Astrocyte of the cerebellum (primary cell): ENCODE data around the gene TIMM44.

Experiments
- DNase-seq: peaks from one replicate; pipeline ENCODE4 v3.0.0-alpha.2; 2011; ENCODE audit warnings: low read depth
- H3K4me3 ChIP-seq: 2 replicates; pipeline ENCODE4 v1.5.1; 2011; ENCODE audit warnings: mild to moderate bottlenecking, low read depth, low read length, moderate library complexity
- in situ Hi-C: cut with HindIII; loops from 2 replicates; pipeline ENCODE4 v1.10.0; 2017; ENCODE audit warnings: low sequenced_read_pairs
- TF ChIP-seq, protein P1 (sequence below): IDR thresholded peaks from 2 replicates; pipeline ENCODE4 v1.5.1; 2012; ENCODE audit warnings: low read length, low read depth, moderate library complexity, mild to moderate bottlenecking; ENCODE audit errors: missing control alignments

The TIMM44 gene

GRCh38 chr19:7928741-7929701 is 14.4 kb downstream of the TIMM44 start:
- no peak overlapping the region for H3K4me3 ChIP-seq
- in situ Hi-C loops = no loop called here
- TF ChIP-seq, protein P1, sequence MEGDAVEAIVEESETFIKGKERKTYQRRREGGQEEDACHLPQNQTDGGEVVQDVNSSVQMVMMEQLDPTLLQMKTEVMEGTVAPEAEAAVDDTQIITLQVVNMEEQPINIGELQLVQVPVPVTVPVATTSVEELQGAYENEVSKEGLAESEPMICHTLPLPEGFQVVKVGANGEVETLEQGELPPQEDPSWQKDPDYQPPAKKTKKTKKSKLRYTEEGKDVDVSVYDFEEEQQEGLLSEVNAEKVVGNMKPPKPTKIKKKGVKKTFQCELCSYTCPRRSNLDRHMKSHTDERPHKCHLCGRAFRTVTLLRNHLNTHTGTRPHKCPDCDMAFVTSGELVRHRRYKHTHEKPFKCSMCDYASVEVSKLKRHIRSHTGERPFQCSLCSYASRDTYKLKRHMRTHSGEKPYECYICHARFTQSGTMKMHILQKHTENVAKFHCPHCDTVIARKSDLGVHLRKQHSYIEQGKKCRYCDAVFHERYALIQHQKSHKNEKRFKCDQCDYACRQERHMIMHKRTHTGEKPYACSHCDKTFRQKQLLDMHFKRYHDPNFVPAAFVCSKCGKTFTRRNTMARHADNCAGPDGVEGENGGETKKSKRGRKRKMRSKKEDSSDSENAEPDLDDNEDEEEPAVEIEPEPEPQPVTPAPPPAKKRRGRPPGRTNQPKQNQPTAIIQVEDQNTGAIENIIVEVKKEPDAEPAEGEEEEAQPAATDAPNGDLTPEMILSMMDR = peak; percentile 54
- peak; percentile 76 for DNase-seq

- no peak for DNase-seq
- TF ChIP-seq, protein P1 = no peak
- no peak overlapping the region for H3K4me3 ChIP-seq
- in situ Hi-C loops = no loop called here
Observed at GRCh38 chr19:7928334-7928706, 15.1 kb downstream of the TIMM44 start.

DNA sequence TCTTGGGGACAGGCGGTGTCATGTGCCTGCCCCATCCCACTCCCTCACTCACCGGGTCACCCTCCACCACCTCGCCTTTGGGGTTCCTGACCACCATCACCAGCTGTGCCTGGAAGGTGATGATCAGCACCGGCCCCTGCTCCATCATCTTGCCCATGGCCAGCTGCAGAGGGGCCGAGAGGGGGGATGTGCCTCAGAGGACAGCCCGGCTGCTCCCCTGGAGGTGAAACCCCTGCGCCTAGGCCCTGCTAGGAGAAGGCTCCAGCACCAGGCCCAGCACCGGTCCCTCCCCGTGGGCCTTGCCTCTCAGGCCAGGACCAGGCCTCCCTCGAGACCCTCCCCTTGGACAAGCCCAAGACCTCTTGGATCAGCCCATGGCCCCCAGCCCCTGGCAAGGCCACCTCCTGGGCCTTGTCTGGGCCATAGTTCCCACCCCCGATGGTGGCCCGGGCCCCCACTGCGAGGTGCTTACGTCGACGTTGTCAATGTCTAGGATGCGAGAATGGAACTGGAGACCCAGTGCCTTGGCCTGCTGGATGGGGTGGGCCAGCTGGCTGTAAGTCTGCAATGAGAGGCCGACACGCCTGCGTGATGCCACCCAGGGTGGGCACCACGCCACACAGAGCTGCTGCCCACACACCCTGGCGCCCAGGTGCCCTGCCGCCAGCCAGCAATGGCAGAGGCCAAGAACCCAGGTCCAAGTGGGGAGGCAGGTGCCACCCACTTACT is 15.7 kb downstream of the TIMM44 start:
- no peak for DNase-seq
- in situ Hi-C loops = no loop called here
- TF ChIP-seq, protein P1 = no peak
- no peak overlapping the region for H3K4me3 ChIP-seq

- in situ Hi-C loops = no loop called here
- no peak overlapping the region for H3K4me3 ChIP-seq
- no peak for DNase-seq
Observed at GRCh38 chr19:7926727-7927604, 16.5 kb downstream of the TIMM44 start.

DNA sequence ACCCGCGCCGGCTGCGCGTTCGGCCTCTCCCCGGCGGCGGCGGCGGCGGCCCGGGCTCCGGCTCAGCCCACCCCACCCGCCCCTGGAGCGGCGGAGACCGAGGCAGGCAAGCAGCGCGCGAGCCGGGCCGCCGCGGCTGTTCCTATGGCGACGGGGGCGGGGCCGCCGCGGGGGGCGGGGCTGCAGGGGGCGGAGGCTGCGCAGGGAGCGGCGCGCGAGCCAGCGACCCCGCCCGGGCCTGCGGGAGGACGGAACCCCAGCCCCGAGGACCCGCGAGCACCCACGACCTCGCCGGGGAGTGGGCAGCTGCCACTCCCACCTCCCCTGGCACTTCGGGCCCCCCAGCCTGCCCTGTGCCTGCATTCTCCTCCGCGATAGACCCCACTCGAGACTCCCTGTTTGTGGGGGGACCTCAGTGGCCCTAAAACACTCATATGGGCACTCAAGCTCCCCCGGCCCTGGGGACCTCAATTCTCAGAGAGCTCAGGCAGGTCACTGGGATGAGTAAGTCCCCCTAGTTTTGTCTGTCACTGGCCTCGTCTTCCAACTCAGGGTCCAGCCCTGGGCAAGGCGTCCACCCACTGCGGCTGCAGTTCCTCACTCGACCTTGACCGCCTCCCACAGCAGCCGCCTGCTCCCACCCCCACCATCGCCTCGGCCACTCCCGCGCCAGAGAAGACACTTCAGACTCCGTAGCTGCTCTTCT is 17.3 kb downstream of the TIMM44 start, which contains the start of gene CTXN1:
Gene CTXN1, minus strand, starts transcription at position 115 of the 706 bp plus-strand sequence. CDS start 597 bp downstream, outside the sequence.
- in situ Hi-C loops = no loop called here
- TF ChIP-seq, protein P1 = no peak
- DNase-seq = no peak
- peak within 1 kb of the TSS; percentile 39 for H3K4me3 ChIP-seq

More at GRCh38 chr19:7926727-7927604, 16.5 kb downstream of the TIMM44 start:
- TF ChIP-seq, protein P1 = no peak
